ENCODE data around the gene MAP2. TPM values are rescaled to one million over a fixed set of nuclear protein-coding genes. Genes with fewer than 3 reads are reported as not detected.

The MAP2 gene
- total RNA-seq, 1 experiment from 2014 or later = 71.1 TPM

DNA sequence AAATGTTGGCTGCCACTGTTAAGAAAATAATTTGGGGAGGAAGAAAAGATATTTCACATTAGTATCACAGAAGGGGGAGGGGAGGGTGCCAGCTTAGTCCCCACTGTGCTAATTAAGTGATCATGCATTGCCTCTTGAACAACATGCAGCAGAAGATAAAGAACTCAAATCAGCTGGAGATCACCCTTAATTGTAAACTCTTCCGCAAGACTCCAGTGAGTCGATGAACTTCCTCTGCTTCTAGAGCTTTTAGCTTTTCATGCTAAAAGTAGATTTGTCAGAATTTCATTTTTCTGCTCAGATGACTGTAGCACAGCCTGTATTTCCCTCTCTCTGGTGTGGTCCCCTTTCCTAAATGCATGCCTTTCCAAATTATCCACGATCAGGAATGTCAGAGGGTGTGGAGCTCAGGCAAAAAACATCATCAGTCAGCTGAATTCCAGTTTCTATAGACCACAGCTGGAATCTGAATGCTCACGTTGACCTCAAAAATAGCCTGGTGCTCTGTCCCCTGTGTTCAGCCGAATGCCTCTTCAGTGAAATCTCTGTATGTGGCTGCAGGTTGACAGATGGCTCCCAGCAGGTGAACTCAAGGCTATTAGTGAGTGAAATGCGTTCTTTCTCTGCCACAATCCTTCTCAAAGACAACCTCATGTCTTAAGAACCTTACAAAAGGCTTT lies 191.0 kb downstream of the MAP2 start:
- intact Hi-C loops (cut with micrococcal nuclease; ENCODE audit: unreplicated experiment) = no loop called here
- H3K4me1 ChIP-seq (replicated peaks; ENCODE audit: insufficient read depth) = peaks cover 2% of the 10 kb centered on the region; the same call in 1 of the 2 replicates
- no peaks in the 10 kb centered on the region for H3F3A ChIP-seq (ENCODE audit: insufficient read depth, low read depth)
- no peaks in the 10 kb centered on the region for H3K36me3 ChIP-seq (ENCODE audit: low read depth)
- H2AFZ ChIP-seq = no peak overlapping the region
- no peak overlapping the region for H3K4me2 ChIP-seq
- H3K9me3 ChIP-seq (ENCODE audit: insufficient read depth, low read depth) = no peaks in the 10 kb centered on the region
- no peak overlapping the region for H3K4me3 ChIP-seq
- ChIA-PET POLR2A (ENCODE audit: unreplicated experiment) (interaction anchor here (0.6 kb wide), 1 partner anchor 1075 kb away, joined by 5 read pairs; no protein-coding TSS in a partner anchor), CTCF (no interaction called here)
- no peak overlapping the region for H3K27ac ChIP-seq
- DNase-seq = no peak
- no peaks in the 10 kb centered on the region for H3K9me2 ChIP-seq (ENCODE audit: insufficient read depth)
- no peaks in the 10 kb centered on the region for H4K20me1 ChIP-seq (ENCODE audit: insufficient read depth)
- no peak for TF ChIP-seq CTCF (conservative IDR thresholded peaks at IDR 0.05)
- no peak for TF ChIP-seq EZH2 (IDR thresholded peaks at IDR 0.05; ENCODE audit: low read depth)
- no peaks in the 10 kb centered on the region for H3K27me3 ChIP-seq (ENCODE audit: insufficient read depth, low read depth)
- H3K79me2 ChIP-seq (ENCODE audit: low read depth) = no peaks in the 10 kb centered on the region
- no TSS peak for BruUV-seq (replicated peaks)

- no peak overlapping the region for H3K4me3 ChIP-seq
- no peaks in the 10 kb centered on the region for H4K20me1 ChIP-seq (ENCODE audit: insufficient read depth)
- TF ChIP-seq EZH2 (IDR thresholded peaks at IDR 0.05; ENCODE audit: low read depth) = no peak
- TF ChIP-seq CTCF (conservative IDR thresholded peaks at IDR 0.05) = no peak
- H3K36me3 ChIP-seq (ENCODE audit: low read depth) = no peaks in the 10 kb centered on the region
- no peak overlapping the region for H3K4me2 ChIP-seq
- DNase-seq = no peak
- BruUV-seq (replicated peaks) = no TSS peak
- H3K9me3 ChIP-seq (ENCODE audit: insufficient read depth, low read depth) = no peaks in the 10 kb centered on the region
- no peaks in the 10 kb centered on the region for H3K27me3 ChIP-seq (ENCODE audit: insufficient read depth, low read depth)
- POLR2A ChIA-PET (ENCODE audit: unreplicated experiment) = interaction anchor here (0.8 kb wide), 1 partner anchor 1222 kb away, joined by 6 read pairs; no protein-coding TSS in a partner anchor
- no peak overlapping the region for H3K27ac ChIP-seq
- peaks cover 6% of the 10 kb centered on the region; the same call in 1 of the 2 replicates for H3K4me1 ChIP-seq (replicated peaks; ENCODE audit: insufficient read depth)
- no peak overlapping the region for H2AFZ ChIP-seq
- intact Hi-C loops (cut with micrococcal nuclease; ENCODE audit: unreplicated experiment) = no loop called here
- no peaks in the 10 kb centered on the region for H3K9me2 ChIP-seq (ENCODE audit: insufficient read depth)
- H3F3A ChIP-seq (ENCODE audit: insufficient read depth, low read depth) = no peaks in the 10 kb centered on the region
- CTCF ChIA-PET = no interaction called here
- H3K79me2 ChIP-seq (ENCODE audit: low read depth) = no peaks in the 10 kb centered on the region
These were observed 195.9 kb downstream of the MAP2 start for GRCh38 chr2:209619782-209620181.

- POLR2A ChIA-PET (ENCODE audit: unreplicated experiment) = no interaction called here
- no peaks in the 10 kb centered on the region for H4K20me1 ChIP-seq (ENCODE audit: insufficient read depth)
- no peak overlapping the region for H3K4me2 ChIP-seq
- no peaks in the 10 kb centered on the region for H3K9me3 ChIP-seq (ENCODE audit: insufficient read depth, low read depth)
- no peaks in the 10 kb centered on the region for H3K79me2 ChIP-seq (ENCODE audit: low read depth)
- no peaks in the 10 kb centered on the region for H3K27me3 ChIP-seq (ENCODE audit: insufficient read depth, low read depth)
- no peaks in the 10 kb centered on the region for H3F3A ChIP-seq (ENCODE audit: insufficient read depth, low read depth)
- H2AFZ ChIP-seq = no peak overlapping the region
- TF ChIP-seq EZH2 (IDR thresholded peaks at IDR 0.05; ENCODE audit: low read depth) (no peak), CTCF (conservative IDR thresholded peaks at IDR 0.05) (no peak)
- H3K4me3 ChIP-seq = no peak overlapping the region
- H3K36me3 ChIP-seq (ENCODE audit: low read depth) = no peaks in the 10 kb centered on the region
- CTCF ChIA-PET = no interaction called here
- no TSS peak for BruUV-seq (replicated peaks)
- DNase-seq = no peak
- peaks cover 6% of the 10 kb centered on the region; the same call in 1 of the 2 replicates for H3K4me1 ChIP-seq (replicated peaks; ENCODE audit: insufficient read depth)
- no peaks in the 10 kb centered on the region for H3K9me2 ChIP-seq (ENCODE audit: insufficient read depth)
- no peak overlapping the region for H3K27ac ChIP-seq
- intact Hi-C loops (cut with micrococcal nuclease; ENCODE audit: unreplicated experiment) = no loop called here
These were observed 200.5 kb downstream of the MAP2 start for GRCh38 chr2:209624192-209624938.

Measured in PC-9 (cell line).